ENCODE results near the gene HSPA12B.

DNA sequence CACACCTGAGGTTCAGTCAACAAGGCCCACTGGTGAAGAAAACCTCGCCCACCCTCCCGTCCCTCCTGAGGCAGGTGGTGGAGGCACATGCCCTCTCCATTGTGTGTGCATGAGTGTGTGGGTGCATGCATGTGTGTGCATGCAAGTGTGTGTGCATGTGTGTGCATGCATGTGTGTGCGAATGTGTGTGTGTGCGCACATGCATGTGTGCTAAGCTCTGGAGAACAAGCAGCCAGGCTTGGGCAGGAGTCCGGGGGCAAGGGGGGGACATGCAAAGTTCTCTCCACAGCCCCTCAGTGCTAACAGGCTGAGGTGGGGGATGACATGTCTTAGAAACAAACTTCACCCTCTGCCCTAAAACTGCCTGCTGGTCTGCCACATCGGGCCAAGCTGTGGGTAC, 3.1 kb upstream of the HSPA12B start:
- TF ChIP-seq, protein P1, sequence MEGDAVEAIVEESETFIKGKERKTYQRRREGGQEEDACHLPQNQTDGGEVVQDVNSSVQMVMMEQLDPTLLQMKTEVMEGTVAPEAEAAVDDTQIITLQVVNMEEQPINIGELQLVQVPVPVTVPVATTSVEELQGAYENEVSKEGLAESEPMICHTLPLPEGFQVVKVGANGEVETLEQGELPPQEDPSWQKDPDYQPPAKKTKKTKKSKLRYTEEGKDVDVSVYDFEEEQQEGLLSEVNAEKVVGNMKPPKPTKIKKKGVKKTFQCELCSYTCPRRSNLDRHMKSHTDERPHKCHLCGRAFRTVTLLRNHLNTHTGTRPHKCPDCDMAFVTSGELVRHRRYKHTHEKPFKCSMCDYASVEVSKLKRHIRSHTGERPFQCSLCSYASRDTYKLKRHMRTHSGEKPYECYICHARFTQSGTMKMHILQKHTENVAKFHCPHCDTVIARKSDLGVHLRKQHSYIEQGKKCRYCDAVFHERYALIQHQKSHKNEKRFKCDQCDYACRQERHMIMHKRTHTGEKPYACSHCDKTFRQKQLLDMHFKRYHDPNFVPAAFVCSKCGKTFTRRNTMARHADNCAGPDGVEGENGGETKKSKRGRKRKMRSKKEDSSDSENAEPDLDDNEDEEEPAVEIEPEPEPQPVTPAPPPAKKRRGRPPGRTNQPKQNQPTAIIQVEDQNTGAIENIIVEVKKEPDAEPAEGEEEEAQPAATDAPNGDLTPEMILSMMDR (IDR thresholded peaks at IDR 0.05): no peak
- TF ChIP-seq POLR2A (IDR thresholded peaks at IDR 0.05): no peak

Measured in esophagus squamous epithelium (tissue), 4 donors.